Epithelial cell of proximal tubule (primary cell): Measurements from ENCODE around the gene ZNF148. TPM values are rescaled to one million over a fixed set of nuclear protein-coding genes. Genes with fewer than 3 reads are reported as not detected.
"Not testable (repeated sequence)": the region's sequence is repeated elsewhere in the genome, so short reads cannot be mapped to it uniquely, and the experiment has no call there.

Source experiments
- DNase-seq: peaks from one replicate; pipeline ENCODE4 v3.0.0-alpha.2; 2011; ENCODE audit warnings: low read depth
- H3K4me3 ChIP-seq: 2 replicates; pipeline ENCODE4 v1.5.1; 2011; ENCODE audit warnings: low read depth, mild to moderate bottlenecking, low read length
- CTCF ChIP-seq: conservative IDR thresholded peaks from 2 replicates; pipeline ENCODE4 v1.5.1; 2012; ENCODE audit warnings: low read depth, mild to moderate bottlenecking, low read length
- total RNA-seq: library from RNA; depleted of rRNA; stranded (reverse); fragments of >200 nt; gene quantifications from 2 replicates; pipeline ENCODE4 v1.2.3, GENCODE V29; 2015

ZNF148 gene
- total RNA-seq, 1 donor from 2014 or later = 16.3 TPM

DNA sequence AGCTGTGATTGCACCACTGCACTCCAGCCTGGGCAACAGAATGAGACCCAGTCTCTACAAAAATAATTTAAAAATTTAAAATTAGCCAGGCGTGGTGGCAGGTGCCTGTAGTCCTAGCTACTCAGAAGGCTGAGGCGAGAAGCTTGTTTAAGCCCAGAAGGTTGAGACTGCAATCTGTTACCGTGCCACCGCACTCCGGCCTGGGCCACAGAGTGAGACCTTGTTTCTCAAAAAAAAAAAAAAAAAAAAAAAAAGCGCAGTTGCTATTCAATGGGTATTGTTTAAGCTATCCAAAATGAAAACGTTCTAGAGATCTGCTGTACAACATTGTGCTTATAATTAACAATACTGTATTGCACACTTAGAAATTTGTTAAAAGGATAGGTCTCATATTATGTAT is 24.0 kb downstream of the ZNF148 start:
- no peak overlapping the region for H3K4me3 ChIP-seq
- DNase-seq = no peak
- no peak for TF ChIP-seq CTCF

DNA sequence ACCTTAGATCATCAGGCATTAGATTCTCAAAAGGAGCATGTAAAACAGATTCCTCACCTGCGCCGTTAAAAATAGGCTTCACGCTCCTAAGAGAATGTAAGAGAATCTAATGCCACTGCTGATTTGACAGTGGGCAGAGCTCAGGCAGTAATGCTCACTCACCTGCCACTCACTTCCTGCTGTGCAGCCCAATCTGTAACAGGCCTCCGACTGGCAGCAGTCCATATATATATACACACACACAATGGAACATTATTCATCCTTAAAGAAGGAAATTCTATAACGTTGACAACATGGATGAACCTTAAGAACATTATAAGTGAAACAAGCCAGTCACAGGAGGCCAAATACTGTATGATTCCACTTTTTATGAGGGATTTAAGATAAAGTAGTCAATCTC is 24.5 kb downstream of the ZNF148 start:
- H3K4me3 ChIP-seq = no peak overlapping the region
- DNase-seq = no peak
- TF ChIP-seq CTCF = no peak

GRCh38 chr3:125349556-125350165 is 25.5 kb downstream of the ZNF148 start:
- no peak for TF ChIP-seq CTCF
- no peak overlapping the region for H3K4me3 ChIP-seq

DNA sequence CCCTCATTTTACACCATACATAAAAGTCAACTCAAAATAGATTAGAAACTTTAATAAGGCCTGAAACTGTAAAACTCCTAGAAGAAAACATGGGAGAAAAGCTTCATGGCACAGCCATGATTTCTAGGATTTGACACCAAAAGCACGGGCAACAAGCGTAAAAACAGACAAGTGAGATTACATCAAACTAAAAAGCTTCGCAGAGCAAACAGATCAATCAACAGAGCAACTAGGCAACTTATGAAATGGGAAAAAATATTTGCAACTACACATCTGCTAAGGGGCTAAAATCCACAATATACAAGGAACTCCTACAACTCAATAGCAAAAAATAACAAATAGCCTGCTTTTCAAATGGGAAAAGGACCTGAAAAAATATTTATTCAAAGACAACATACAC is 26.1 kb downstream of the ZNF148 start:
- no peak for TF ChIP-seq CTCF
- no peak overlapping the region for H3K4me3 ChIP-seq
- DNase-seq = no peak

More at GRCh38 chr3:125349556-125350165, 25.5 kb downstream of the ZNF148 start:
- DNase-seq = no peak

- peak overlapping the region; percentile 41 for H3K4me3 ChIP-seq
- not testable (repeated sequence) for DNase-seq
Measured at GRCh38 chr3:125343367-125343766, 31.8 kb downstream of the ZNF148 start.

- no peak for TF ChIP-seq CTCF
- no peak overlapping the region for H3K4me3 ChIP-seq
- no peak for DNase-seq
Measured at GRCh38 chr3:125340121-125340520, 35.0 kb downstream of the ZNF148 start.

DNA sequence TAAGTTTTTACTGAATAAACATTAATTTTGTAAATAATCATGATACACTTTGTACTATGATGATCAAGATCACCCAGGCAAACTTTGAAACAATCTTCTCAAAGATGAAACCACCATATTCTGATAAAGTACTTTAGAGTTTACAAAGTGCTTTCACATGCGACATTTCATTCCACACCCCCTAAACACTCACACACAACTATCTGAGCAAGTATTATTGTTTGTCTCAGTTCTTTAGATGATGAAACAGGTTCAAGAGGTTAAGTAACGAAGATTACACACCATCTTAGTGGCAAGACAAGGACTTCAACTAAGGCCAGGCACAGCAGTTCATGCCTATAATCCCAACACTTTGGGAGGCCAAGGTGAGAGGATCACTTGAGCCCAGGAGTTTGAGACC is 37.6 kb downstream of the ZNF148 start:
- no peak overlapping the region for H3K4me3 ChIP-seq
- DNase-seq = no peak
- no peak for TF ChIP-seq CTCF
